ENCODE results near the gene TAF3.

Gene TAF3

GRCh38 chr10:7944215-7944480 is 125.8 kb downstream of the TAF3 start:
- DNase-seq (ENCODE audit: insufficient read length, low spot score) (no peak), FAIRE-seq (no peak)
- TF ChIP-seq CTCF (IDR thresholded peaks at IDR 0.05; ENCODE audit: insufficient read depth, missing control alignments): no peak

- no peak for DNase-seq (ENCODE audit: insufficient read length, low spot score)
- TF ChIP-seq CTCF (IDR thresholded peaks at IDR 0.05; ENCODE audit: insufficient read depth, missing control alignments): no peak
- FAIRE-seq: no peak
These were observed 126.2 kb downstream of the TAF3 start for GRCh38 chr10:7944537-7944936.

GRCh38 chr10:7945034-7945433 is 126.7 kb downstream of the TAF3 start:
- DNase-seq (ENCODE audit: insufficient read length, low spot score) (no peak), FAIRE-seq (no peak)
- TF ChIP-seq CTCF (IDR thresholded peaks at IDR 0.05; ENCODE audit: insufficient read depth, missing control alignments): no peak

- TF ChIP-seq CTCF (IDR thresholded peaks at IDR 0.05; ENCODE audit: insufficient read depth, missing control alignments): no peak
- no peak for DNase-seq (ENCODE audit: insufficient read length, low spot score)
- FAIRE-seq: no peak
These were observed 127.3 kb downstream of the TAF3 start for GRCh38 chr10:7945469-7946187.

- DNase-seq (ENCODE audit: insufficient read length, low spot score): no peak
- FAIRE-seq: no peak
- TF ChIP-seq CTCF (IDR thresholded peaks at IDR 0.05; ENCODE audit: insufficient read depth, missing control alignments): no peak
These were observed 130.2 kb downstream of the TAF3 start for GRCh38 chr10:7948371-7949000.

- no peak for DNase-seq (ENCODE audit: insufficient read length, low spot score)
- TF ChIP-seq CTCF (IDR thresholded peaks at IDR 0.05; ENCODE audit: insufficient read depth, missing control alignments): no peak
- FAIRE-seq: no peak
These were observed 132.9 kb downstream of the TAF3 start for GRCh38 chr10:7950981-7951847.

Data from D721Med (cell line).